Astrocyte (in vitro differentiated cells and primary cell): ENCODE data around the gene CMTM4. TPM values are rescaled to one million over a fixed set of nuclear protein-coding genes. Genes with fewer than 3 reads are reported as not detected.

Experiments used
- DNase-seq: peaks from one replicate; pipeline ENCODE4 v3.0.0-alpha.2; 2010; ENCODE audit warnings: low read depth
- FAIRE-seq: peaks from 2 replicates; lab custom pipeline; 2011; peaks lifted over from hg19 to GRCh38; lab: Jason Lieb, UNC
- H2AFZ ChIP-seq: 2 replicates; pipeline ENCODE4 v1.6.0; 2012; ENCODE audit warnings: low read depth, low read length, inconsistent platforms
- H3K27ac ChIP-seq: 2 replicates; pipeline ENCODE4 v1.5.1; 2011; ENCODE audit warnings: low read depth, low read length, inconsistent platforms
- H3K27me3 ChIP-seq: 2 replicates; pipeline ENCODE4 v1.6.0; 2011; ENCODE audit warnings: low read length, inconsistent platforms; ENCODE audit not compliant: insufficient read depth
- H3K36me3 ChIP-seq: 2 replicates; pipeline ENCODE4 v1.5.1; 2011; ENCODE audit warnings: low read length, inconsistent platforms; ENCODE audit not compliant: insufficient read depth
- H3K4me1 ChIP-seq: 2 replicates; pipeline ENCODE4 v1.5.1; 2011; ENCODE audit warnings: low read length, inconsistent platforms; ENCODE audit not compliant: insufficient read depth
- H3K4me2 ChIP-seq: 2 replicates; pipeline ENCODE4 v1.6.0; 2012; ENCODE audit warnings: low read length, inconsistent platforms
- H3K4me3 ChIP-seq: 2 replicates; pipeline ENCODE4 v1.5.1; 2011; ENCODE audit warnings: low read depth, mild to moderate bottlenecking, low read length, inconsistent platforms; ENCODE audit not compliant: insufficient read depth
- H3K79me2 ChIP-seq: 2 replicates; pipeline ENCODE4 v1.6.0; 2012; ENCODE audit warnings: mild to moderate bottlenecking, low read length, inconsistent platforms; ENCODE audit not compliant: insufficient read depth
- H3K9ac ChIP-seq: 2 replicates; pipeline ENCODE4 v1.6.0; 2012; ENCODE audit warnings: mild to moderate bottlenecking, low read length, inconsistent platforms
- H3K9me3 ChIP-seq: 2 replicates; pipeline ENCODE4 v1.5.1; 2012; ENCODE audit warnings: low read depth, mild to moderate bottlenecking, low read length, inconsistent platforms; ENCODE audit not compliant: insufficient read depth
- H4K20me1 ChIP-seq: 2 replicates; pipeline ENCODE4 v1.6.0; 2012; ENCODE audit warnings: low read length, inconsistent platforms; ENCODE audit not compliant: insufficient read depth
- H3K27ac Mint-ChIP-seq: one replicate; pipeline ENCODE4 v1.8.0; 2021; ENCODE audit warnings: mild to moderate bottlenecking, mixed read lengths; ENCODE audit not compliant: unreplicated experiment
- H3K27me3 Mint-ChIP-seq: one replicate; pipeline ENCODE4 v1.8.0; 2021; ENCODE audit warnings: low read depth, mixed read lengths; ENCODE audit not compliant: unreplicated experiment
- H3K36me3 Mint-ChIP-seq: one replicate; pipeline ENCODE4 v1.8.0; 2021; ENCODE audit warnings: low read depth, mixed read lengths; ENCODE audit not compliant: unreplicated experiment
- H3K4me1 Mint-ChIP-seq: one replicate; pipeline ENCODE4 v1.8.0; 2021; ENCODE audit warnings: low read depth, mixed read lengths; ENCODE audit not compliant: unreplicated experiment
- H3K4me3 Mint-ChIP-seq: one replicate; pipeline ENCODE4 v1.8.0; 2021; ENCODE audit warnings: mild to moderate bottlenecking, moderate library complexity, mixed read lengths; ENCODE audit not compliant: unreplicated experiment
- H3K9me3 Mint-ChIP-seq: one replicate; pipeline ENCODE4 v1.8.0; 2021; ENCODE audit warnings: mild to moderate bottlenecking, mixed read lengths; ENCODE audit not compliant: unreplicated experiment
- EZH2 ChIP-seq: IDR thresholded peaks from 2 replicates; pipeline ENCODE4 v1.6.1; 2012; ENCODE audit warnings: mild to moderate bottlenecking, low read length, inconsistent platforms; ENCODE audit not compliant: insufficient read depth
- total RNA-seq: library from RNA; stranded (reverse); gene quantifications from 2 replicates; pipeline ENCODE4 v1.2.1, GENCODE V29; 2021
- TF ChIP-seq, protein P1 (sequence below): IDR thresholded peaks from 2 replicates; pipeline ENCODE4 v1.5.1; 2011; ENCODE audit warnings: low read depth, mild to moderate bottlenecking, inconsistent platforms, low read length, moderate library complexity; ENCODE audit not compliant: insufficient read depth

CMTM4 gene
- total RNA-seq, 1 donor from 2014 or later, result 20.9 TPM

DNA sequence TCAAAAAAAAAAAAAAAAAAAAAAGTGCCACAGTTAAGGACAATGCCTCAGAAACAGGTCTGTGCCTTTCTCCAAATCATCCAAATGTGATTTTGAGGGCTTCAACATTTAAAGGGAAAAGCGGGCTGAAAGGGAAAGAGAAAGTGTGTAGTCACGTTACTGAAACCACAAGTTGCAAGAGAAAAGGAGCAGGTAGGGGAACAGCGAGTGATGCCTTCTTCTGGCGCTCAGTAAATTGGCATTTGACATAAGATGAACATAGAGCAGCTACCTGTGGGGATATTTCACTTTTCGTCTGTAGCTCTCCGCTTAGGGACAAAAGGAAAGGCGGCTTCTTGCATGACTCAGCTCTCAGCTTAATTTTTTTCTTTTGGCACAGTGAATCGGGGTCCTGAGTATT, 106.2 kb downstream of the CMTM4 start:
- no peaks in the 10 kb centered on the region for H4K20me1 ChIP-seq
- H2AFZ ChIP-seq, result no peak overlapping the region
- no peaks in the 10 kb centered on the region for H3K27me3 ChIP-seq
- peaks cover 2% of the 10 kb centered on the region for H3K4me1 ChIP-seq
- DNase-seq (no peak), FAIRE-seq (no peak)
- Mint-ChIP-seq H3K27me3 (peaks cover 34% of the 10 kb centered on the region), H3K9me3 (no peaks in the 10 kb centered on the region), H3K36me3 (peaks cover 2% of the 10 kb centered on the region), H3K4me1 (no peaks in the 10 kb centered on the region), H3K4me3 (no peak overlapping the region), H3K27ac (no peak overlapping the region)
- TF ChIP-seq, protein P1, sequence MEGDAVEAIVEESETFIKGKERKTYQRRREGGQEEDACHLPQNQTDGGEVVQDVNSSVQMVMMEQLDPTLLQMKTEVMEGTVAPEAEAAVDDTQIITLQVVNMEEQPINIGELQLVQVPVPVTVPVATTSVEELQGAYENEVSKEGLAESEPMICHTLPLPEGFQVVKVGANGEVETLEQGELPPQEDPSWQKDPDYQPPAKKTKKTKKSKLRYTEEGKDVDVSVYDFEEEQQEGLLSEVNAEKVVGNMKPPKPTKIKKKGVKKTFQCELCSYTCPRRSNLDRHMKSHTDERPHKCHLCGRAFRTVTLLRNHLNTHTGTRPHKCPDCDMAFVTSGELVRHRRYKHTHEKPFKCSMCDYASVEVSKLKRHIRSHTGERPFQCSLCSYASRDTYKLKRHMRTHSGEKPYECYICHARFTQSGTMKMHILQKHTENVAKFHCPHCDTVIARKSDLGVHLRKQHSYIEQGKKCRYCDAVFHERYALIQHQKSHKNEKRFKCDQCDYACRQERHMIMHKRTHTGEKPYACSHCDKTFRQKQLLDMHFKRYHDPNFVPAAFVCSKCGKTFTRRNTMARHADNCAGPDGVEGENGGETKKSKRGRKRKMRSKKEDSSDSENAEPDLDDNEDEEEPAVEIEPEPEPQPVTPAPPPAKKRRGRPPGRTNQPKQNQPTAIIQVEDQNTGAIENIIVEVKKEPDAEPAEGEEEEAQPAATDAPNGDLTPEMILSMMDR, result no peak
- no peak for TF ChIP-seq EZH2
- H3K9me3 ChIP-seq, result no peaks in the 10 kb centered on the region
- no peak overlapping the region for H3K4me3 ChIP-seq
- H3K9ac ChIP-seq, result no peak overlapping the region
- peak overlapping the region; percentile 49 for H3K4me2 ChIP-seq
- no peak overlapping the region for H3K27ac ChIP-seq
- H3K79me2 ChIP-seq, result no peaks in the 10 kb centered on the region
- no peaks in the 10 kb centered on the region for H3K36me3 ChIP-seq

DNA sequence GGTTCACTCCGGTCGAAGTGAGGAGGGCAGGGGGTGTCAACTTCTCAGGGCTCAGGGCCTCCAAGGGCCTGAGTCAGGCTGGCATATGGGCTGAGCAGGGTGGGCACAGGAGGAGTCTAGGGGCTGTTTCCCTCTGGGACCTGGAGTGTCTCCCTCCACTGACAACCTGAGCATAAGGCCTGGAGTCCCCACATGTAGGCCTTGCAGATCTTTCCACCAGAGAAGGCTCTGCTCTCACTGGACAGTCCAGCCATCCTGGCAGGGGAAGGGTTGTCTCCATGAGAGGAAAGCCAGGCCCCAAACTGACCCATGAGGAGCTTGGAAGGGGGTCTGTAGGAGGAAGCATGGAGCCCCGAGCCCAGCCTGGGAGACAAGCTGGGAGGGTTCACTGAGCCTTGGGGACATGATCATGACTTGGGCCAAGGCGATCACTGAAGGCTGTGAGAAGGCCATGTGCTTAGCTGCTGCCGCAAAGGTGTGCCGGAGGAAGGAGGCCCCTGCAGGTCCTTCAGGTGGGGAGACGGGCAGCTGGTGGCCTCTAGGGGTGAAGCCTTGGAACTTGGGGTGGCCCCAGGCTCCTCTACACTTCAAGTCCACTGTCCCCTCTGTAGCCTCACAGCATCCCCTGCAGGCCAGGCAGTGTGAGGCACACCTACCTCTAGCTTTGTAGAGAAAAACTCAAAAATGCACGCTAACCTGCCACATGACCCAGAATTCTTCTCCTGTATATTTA, 107.4 kb downstream of the CMTM4 start:
- TF ChIP-seq, protein P1, result peak; percentile 23
- no peak for TF ChIP-seq EZH2
- no peaks in the 10 kb centered on the region for H3K36me3 ChIP-seq
- H3K4me1 ChIP-seq, result peaks cover 2% of the 10 kb centered on the region
- Mint-ChIP-seq H3K9me3 (no peaks in the 10 kb centered on the region), H3K4me3 (no peak overlapping the region), H3K36me3 (peaks cover 2% of the 10 kb centered on the region), H3K27me3 (peaks cover 27% of the 10 kb centered on the region), H3K4me1 (no peaks in the 10 kb centered on the region), H3K27ac (no peak overlapping the region)
- no peaks in the 10 kb centered on the region for H3K9me3 ChIP-seq
- no peak overlapping the region for H3K4me3 ChIP-seq
- H3K9ac ChIP-seq, result no peak overlapping the region
- no peak for DNase-seq
- H3K79me2 ChIP-seq, result no peaks in the 10 kb centered on the region
- no peak overlapping the region for H3K27ac ChIP-seq
- no peaks in the 10 kb centered on the region for H3K27me3 ChIP-seq
- no peaks in the 10 kb centered on the region for H4K20me1 ChIP-seq
- FAIRE-seq, result no peak
- no peak overlapping the region for H3K4me2 ChIP-seq
- no peak overlapping the region for H2AFZ ChIP-seq

DNA sequence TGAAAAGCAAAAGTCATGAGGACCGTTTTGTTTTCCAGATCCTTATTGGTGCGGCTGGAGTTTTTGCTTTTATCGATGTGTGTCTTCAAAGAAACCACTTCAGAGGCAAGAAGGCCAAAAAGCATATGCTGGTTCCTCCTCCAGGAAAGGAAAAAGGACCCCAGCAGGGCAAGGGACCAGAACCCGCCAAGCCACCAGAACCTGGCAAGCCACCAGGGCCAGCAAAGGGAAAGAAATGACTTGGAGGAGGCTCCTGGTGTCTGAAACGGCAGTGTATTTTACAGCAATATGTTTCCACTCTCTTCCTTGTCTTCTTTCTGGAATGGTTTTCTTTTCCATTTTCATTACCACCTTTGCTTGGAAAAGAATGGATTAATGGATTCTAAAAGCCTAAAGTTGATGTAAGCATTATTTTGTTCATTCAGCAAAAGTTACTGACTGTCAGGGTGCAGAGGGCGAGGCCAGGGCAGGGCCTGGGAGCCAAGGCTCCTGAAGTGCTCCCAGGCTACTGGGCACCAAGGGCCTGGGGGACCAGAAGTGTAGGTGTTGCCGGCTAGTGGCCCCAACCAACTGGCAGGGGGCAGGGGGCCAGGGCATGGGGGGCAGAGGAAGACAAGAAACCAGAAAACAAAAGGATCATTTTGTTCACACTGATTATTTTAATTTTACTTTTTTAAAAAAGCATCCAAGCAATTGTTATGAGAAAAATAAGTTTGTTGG, 108.5 kb downstream of the CMTM4 start:
- H3K4me1 Mint-ChIP-seq, result no peaks in the 10 kb centered on the region
- no peaks in the 10 kb centered on the region for H3K27me3 ChIP-seq
- no peak overlapping the region for H2AFZ ChIP-seq
- no peak overlapping the region for H3K4me2 ChIP-seq
- no peak overlapping the region for H3K4me3 Mint-ChIP-seq
- no peaks in the 10 kb centered on the region for H3K36me3 ChIP-seq
- H3K4me3 ChIP-seq, result no peak overlapping the region
- H3K27ac Mint-ChIP-seq, result no peak overlapping the region
- H3K79me2 ChIP-seq, result no peaks in the 10 kb centered on the region
- H3K9me3 Mint-ChIP-seq, result no peaks in the 10 kb centered on the region
- DNase-seq (no peak), FAIRE-seq (no peak)
- no peaks in the 10 kb centered on the region for H3K36me3 Mint-ChIP-seq
- H3K9ac ChIP-seq, result no peak overlapping the region
- H4K20me1 ChIP-seq, result no peaks in the 10 kb centered on the region
- peaks cover 27% of the 10 kb centered on the region for H3K27me3 Mint-ChIP-seq
- H3K4me1 ChIP-seq, result peaks cover 2% of the 10 kb centered on the region
- H3K27ac ChIP-seq, result no peak overlapping the region
- no peaks in the 10 kb centered on the region for H3K9me3 ChIP-seq
- TF ChIP-seq, protein P1, result no peak
- no peak for TF ChIP-seq EZH2
